HEK293 (cell line): ENCODE data around the gene SEMA6A.

Source experiments
- GLI4 ChIP-seq: fragments of 450-650 bp; formaldehyde crosslinking; IDR thresholded peaks from 2 replicates; pipeline ENCODE4 v1.5.1; 2016; ENCODE audit warnings: missing biosample characterization, missing genetic modification characterization
- ZBTB1 ChIP-seq: fragments of 450-650 bp; formaldehyde crosslinking; IDR thresholded peaks from 2 replicates; pipeline ENCODE4 v1.5.1; 2016; ENCODE audit warnings: missing biosample characterization, missing genetic modification characterization
- ZNF146 ChIP-seq: fragments of 450-650 bp; formaldehyde crosslinking; IDR thresholded peaks from 2 replicates; pipeline ENCODE4 v1.5.1; 2016; ENCODE audit warnings: missing biosample characterization, missing genetic modification characterization
- ZNF596 ChIP-seq: fragments of 450-650 bp; IDR thresholded peaks from 2 replicates; pipeline ENCODE4 v1.5.0; 2018; ENCODE audit warnings: missing biosample characterization, mild to moderate bottlenecking, missing genetic modification characterization, moderate library complexity
- ZNF830 ChIP-seq: fragments of 450-650 bp; IDR thresholded peaks from 2 replicates; pipeline ENCODE4 v1.5.0; 2018; ENCODE audit warnings: missing biosample characterization, missing genetic modification characterization, low read depth, mild to moderate bottlenecking, moderate library complexity
- TF ChIP-seq, protein P1 (sequence below): IDR thresholded peaks from 2 replicates; pipeline ENCODE4 v1.6.1; 2011; ENCODE audit warnings: mild to moderate bottlenecking, low read depth, low read length, borderline replicate concordance
- TF ChIP-seq, protein P2 (sequence below): fragments of 450-650 bp; formaldehyde crosslinking; IDR thresholded peaks from 2 replicates; pipeline ENCODE4 v1.5.1; 2016; ENCODE audit warnings: missing biosample characterization, missing genetic modification characterization

DNA sequence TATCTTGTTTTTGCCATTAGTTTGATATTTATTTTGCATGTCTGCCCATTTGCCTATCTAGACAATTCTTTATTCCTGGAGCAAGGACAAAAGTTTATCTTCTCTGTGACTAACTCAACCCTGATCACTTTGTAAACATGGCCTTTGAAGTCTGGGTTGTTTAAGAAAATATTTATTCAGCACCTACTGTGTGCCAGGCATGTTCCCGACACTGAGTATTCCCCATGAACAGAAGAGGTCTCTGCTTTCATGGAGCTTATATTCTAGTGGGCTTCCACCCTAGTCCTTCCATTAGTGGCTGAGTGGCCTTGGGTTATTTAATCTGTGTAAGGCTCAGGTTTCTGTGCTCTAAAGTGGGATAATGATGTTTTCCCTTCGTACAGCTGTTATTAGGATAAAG is 49.7 kb downstream of the SEMA6A start:
- TF ChIP-seq, protein P1, sequence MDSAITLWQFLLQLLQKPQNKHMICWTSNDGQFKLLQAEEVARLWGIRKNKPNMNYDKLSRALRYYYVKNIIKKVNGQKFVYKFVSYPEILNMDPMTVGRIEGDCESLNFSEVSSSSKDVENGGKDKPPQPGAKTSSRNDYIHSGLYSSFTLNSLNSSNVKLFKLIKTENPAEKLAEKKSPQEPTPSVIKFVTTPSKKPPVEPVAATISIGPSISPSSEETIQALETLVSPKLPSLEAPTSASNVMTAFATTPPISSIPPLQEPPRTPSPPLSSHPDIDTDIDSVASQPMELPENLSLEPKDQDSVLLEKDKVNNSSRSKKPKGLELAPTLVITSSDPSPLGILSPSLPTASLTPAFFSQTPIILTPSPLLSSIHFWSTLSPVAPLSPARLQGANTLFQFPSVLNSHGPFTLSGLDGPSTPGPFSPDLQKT = no peak
- TF ChIP-seq ZNF830 (tag by site-specific recombination) = no peak
- TF ChIP-seq ZNF596 (tag by site-specific recombination) = no peak
- TF ChIP-seq, protein P2, sequence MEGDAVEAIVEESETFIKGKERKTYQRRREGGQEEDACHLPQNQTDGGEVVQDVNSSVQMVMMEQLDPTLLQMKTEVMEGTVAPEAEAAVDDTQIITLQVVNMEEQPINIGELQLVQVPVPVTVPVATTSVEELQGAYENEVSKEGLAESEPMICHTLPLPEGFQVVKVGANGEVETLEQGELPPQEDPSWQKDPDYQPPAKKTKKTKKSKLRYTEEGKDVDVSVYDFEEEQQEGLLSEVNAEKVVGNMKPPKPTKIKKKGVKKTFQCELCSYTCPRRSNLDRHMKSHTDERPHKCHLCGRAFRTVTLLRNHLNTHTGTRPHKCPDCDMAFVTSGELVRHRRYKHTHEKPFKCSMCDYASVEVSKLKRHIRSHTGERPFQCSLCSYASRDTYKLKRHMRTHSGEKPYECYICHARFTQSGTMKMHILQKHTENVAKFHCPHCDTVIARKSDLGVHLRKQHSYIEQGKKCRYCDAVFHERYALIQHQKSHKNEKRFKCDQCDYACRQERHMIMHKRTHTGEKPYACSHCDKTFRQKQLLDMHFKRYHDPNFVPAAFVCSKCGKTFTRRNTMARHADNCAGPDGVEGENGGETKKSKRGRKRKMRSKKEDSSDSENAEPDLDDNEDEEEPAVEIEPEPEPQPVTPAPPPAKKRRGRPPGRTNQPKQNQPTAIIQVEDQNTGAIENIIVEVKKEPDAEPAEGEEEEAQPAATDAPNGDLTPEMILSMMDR (tag by site-specific recombination) = no peak
- no peak for TF ChIP-seq ZNF146
- no peak for TF ChIP-seq ZBTB1 (tag by site-specific recombination)
- TF ChIP-seq GLI4 (tag by site-specific recombination) = no peak
